CD4-positive, CD25-positive, alpha-beta regulatory T cell (primary cell): ENCODE results near the gene PTPRT. TPM values are rescaled to one million over a fixed set of nuclear protein-coding genes. Genes with fewer than 3 reads are reported as not detected.

Source experiments
- ATAC-seq, 2 donors: fragments of 150-1000 bp; cut with Tn5 transposase; one replicate each; pipeline ENCODE4 v1.10.0; 2021; ENCODE audit warnings: low read depth in 2 of 2, moderate number of reproducible peaks in 2 of 2, moderate library complexity in 1 of 2
- DNase-seq, 3 donors: peaks; one replicate each; pipeline versions ENCODE4 v3.0.0 to v3.0.0-alpha.2; 2012 to 2022; ENCODE audit warnings: mixed read lengths in 1 of 3
- H3K27ac ChIP-seq: one replicate; pipeline ENCODE4 v1.7.0; 2013; ENCODE audit warnings: mild to moderate bottlenecking, low read length; ENCODE audit not compliant: insufficient read depth, poor library complexity, severe bottlenecking
- H3K27me3 ChIP-seq: one replicate; pipeline ENCODE4 v1.7.0; 2013; ENCODE audit warnings: low read length; ENCODE audit not compliant: control insufficient read depth, insufficient read depth
- H3K36me3 ChIP-seq: one replicate; pipeline ENCODE4 v1.7.0; 2013; ENCODE audit warnings: mild to moderate bottlenecking, low read length, moderate library complexity; ENCODE audit not compliant: control insufficient read depth, insufficient read depth
- H3K4me1 ChIP-seq: 2 replicates; pipeline ENCODE4 v1.7.0; 2013; ENCODE audit warnings: mild to moderate bottlenecking, low read length; ENCODE audit not compliant: insufficient read depth, control insufficient read depth, poor library complexity, severe bottlenecking
- H3K4me3 ChIP-seq: one replicate; pipeline ENCODE4 v1.7.0; 2013; ENCODE audit warnings: low read depth, mild to moderate bottlenecking, low read length, moderate library complexity
- H3K9me3 ChIP-seq, 2 experiments: 1 replicate in 1 of 2; 2 replicates in 1 of 2; pipeline ENCODE4 v1.7.0; 2013; ENCODE audit warnings: low read length in 2 of 2, mild to moderate bottlenecking in 1 of 2, moderate library complexity in 1 of 2; ENCODE audit not compliant: control insufficient read depth in 2 of 2
- H3K27ac Mint-ChIP-seq, 3 donors: one replicate each; pipeline ENCODE4 v1.8.0; 2020 to 2022; ENCODE audit warnings: mild to moderate bottlenecking in 3 of 3, mixed read lengths in 3 of 3, moderate library complexity in 2 of 3
- H3K27me3 Mint-ChIP-seq: one replicate; pipeline ENCODE4 v1.8.0; 2022; ENCODE audit warnings: mild to moderate bottlenecking, mixed read lengths
- H3K36me3 Mint-ChIP-seq: one replicate; pipeline ENCODE4 v1.8.0; 2020; ENCODE audit warnings: mixed read lengths
- H3K4me1 Mint-ChIP-seq, 4 donors: one replicate each; pipeline ENCODE4 v1.8.0; 2020 to 2022; ENCODE audit warnings: mixed read lengths in 4 of 4, mild to moderate bottlenecking in 1 of 4
- H3K4me3 Mint-ChIP-seq, 4 donors: one replicate each; pipeline ENCODE4 v1.8.0; 2020 to 2022; ENCODE audit warnings: mild to moderate bottlenecking in 4 of 4, mixed read lengths in 4 of 4, moderate library complexity in 3 of 4
- H3K9me3 Mint-ChIP-seq, 7 donors: one replicate each; pipeline ENCODE4 v1.8.0; 2020 to 2022; ENCODE audit warnings: mixed read lengths in 7 of 7, mild to moderate bottlenecking in 3 of 7, moderate library complexity in 2 of 7
- polyA plus RNA-seq, 4 donors: library from polyadenylated mRNA; unstranded; fragments of 300-500 nt; fragmentation: Illumina TruSeq; gene quantifications; one replicate each; pipeline ENCODE4 v1.2.3, GENCODE V29; 2021
- total RNA-seq: library from RNA; stranded (reverse); gene quantifications from one replicate; pipeline ENCODE4 v1.2.3, GENCODE V29; 2022

Gene PTPRT
- total and polyA plus RNA-seq, 5 donors from 2014 or later, result not detected

- no peak overlapping the region for H3K27ac ChIP-seq
- DNase-seq (no peak), ATAC-seq (no peak)
- Mint-ChIP-seq H3K9me3 (peaks cover 0 to 4% (median 0%) of the 10 kb centered on the region in 7 donors), H3K4me3 (no peak overlapping the region), H3K27ac (no peak overlapping the region), H3K27me3 (no peaks in the 10 kb centered on the region), H3K36me3 (no peaks in the 10 kb centered on the region), H3K4me1 (no peaks in the 10 kb centered on the region)
- H3K9me3 ChIP-seq, result no peaks in the 10 kb centered on the region
- no peaks in the 10 kb centered on the region for H3K4me1 ChIP-seq
- no peaks in the 10 kb centered on the region for H3K36me3 ChIP-seq
- no peak overlapping the region for H3K4me3 ChIP-seq
- H3K27me3 ChIP-seq, result no peaks in the 10 kb centered on the region
These were observed 1094.5 kb downstream of the PTPRT start for GRCh38 chr20:42095221-42095620.

DNA sequence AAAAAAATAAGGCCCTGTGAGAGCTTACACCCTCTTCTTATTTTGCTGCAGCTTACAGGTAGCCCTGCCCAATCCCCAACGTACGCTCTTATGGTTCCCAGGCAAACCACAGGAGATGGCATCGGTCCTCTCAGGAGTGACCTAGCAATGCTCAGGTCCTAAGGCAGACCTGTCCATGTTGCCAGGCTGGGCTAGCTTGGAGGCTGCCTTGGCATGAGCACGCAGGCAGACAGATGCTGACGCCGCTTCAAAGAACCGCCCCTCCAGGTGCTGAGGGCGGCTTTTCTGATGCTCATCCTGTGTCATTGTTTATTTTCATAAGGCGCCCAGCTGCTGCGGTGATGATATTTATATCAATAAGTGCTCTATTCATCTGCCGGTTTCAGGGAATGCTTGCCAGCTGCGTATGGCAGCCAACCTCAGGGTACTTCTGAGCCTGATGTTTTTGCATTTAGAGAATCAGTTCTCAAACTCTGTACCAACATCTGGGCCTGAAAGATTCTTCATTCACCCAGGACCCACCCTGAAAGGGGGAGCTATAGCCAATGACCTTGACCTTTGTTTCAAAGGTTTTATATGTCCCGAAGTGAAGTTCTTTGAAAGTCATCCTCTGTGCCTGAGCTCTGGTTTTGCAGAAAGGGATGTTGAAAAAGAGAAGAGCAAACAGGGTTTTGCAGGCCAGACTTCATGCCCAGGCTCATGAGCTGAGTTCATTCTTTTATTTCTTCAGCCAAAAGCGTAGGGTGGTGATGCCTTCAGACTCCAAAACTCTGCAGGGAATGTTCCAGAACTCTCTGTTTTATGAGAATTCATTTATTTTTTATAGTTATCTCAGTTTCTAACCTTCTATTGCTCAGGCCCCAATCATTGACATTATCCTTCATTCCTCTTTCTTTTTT, 1095.9 kb downstream of the PTPRT start:
- peaks cover 0 to 4% (median 0%) of the 10 kb centered on the region in 7 donors for H3K9me3 Mint-ChIP-seq
- H3K36me3 Mint-ChIP-seq, result no peaks in the 10 kb centered on the region
- no peaks in the 10 kb centered on the region for H3K36me3 ChIP-seq
- ATAC-seq (no peak), DNase-seq (no peak)
- H3K4me1 ChIP-seq, result no peaks in the 10 kb centered on the region
- no peaks in the 10 kb centered on the region for H3K27me3 ChIP-seq
- no peaks in the 10 kb centered on the region for H3K9me3 ChIP-seq
- no peak overlapping the region for H3K27ac Mint-ChIP-seq
- H3K4me3 Mint-ChIP-seq, result peak overlapping the region in 1 of 4 donors; percentile 61
- no peak overlapping the region for H3K27ac ChIP-seq
- H3K4me3 ChIP-seq, result no peak overlapping the region
- H3K4me1 Mint-ChIP-seq, result no peaks in the 10 kb centered on the region
- H3K27me3 Mint-ChIP-seq, result no peaks in the 10 kb centered on the region

- Histone ChIP-seq H3K27me3 (no peaks in the 10 kb centered on the region), H3K9me3 (no peaks in the 10 kb centered on the region), H3K4me1 (no peaks in the 10 kb centered on the region), H3K36me3 (no peaks in the 10 kb centered on the region), H3K27ac (no peak overlapping the region), H3K4me3 (no peak overlapping the region)
- no peaks in the 10 kb centered on the region for H3K36me3 Mint-ChIP-seq
- H3K4me3 Mint-ChIP-seq, result no peak overlapping the region
- H3K4me1 Mint-ChIP-seq, result no peaks in the 10 kb centered on the region
- no peaks in the 10 kb centered on the region for H3K27me3 Mint-ChIP-seq
- peaks cover 0 to 4% (median 0%) of the 10 kb centered on the region in 7 donors for H3K9me3 Mint-ChIP-seq
- no peak for DNase-seq
- H3K27ac Mint-ChIP-seq, result no peak overlapping the region
- no peak for ATAC-seq
These were observed 1096.7 kb downstream of the PTPRT start for GRCh38 chr20:42093041-42093440.

GRCh38 chr20:42085366-42085765, 1104.3 kb downstream of the PTPRT start:
- Histone ChIP-seq H3K4me3 (no peak overlapping the region), H3K27ac (no peak overlapping the region), H3K27me3 (no peaks in the 10 kb centered on the region), H3K4me1 (no peaks in the 10 kb centered on the region), H3K9me3 (no peaks in the 10 kb centered on the region), H3K36me3 (no peaks in the 10 kb centered on the region)
- H3K27ac Mint-ChIP-seq, result no peak overlapping the region
- no peaks in the 10 kb centered on the region for H3K36me3 Mint-ChIP-seq
- H3K9me3 Mint-ChIP-seq, result peaks cover 0 to 4% (median 1%) of the 10 kb centered on the region in 7 donors
- H3K4me1 Mint-ChIP-seq, result no peaks in the 10 kb centered on the region
- DNase-seq (no peak), ATAC-seq (no peak)
- H3K4me3 Mint-ChIP-seq, result no peak overlapping the region
- peaks cover 8% of the 10 kb centered on the region for H3K27me3 Mint-ChIP-seq

DNA sequence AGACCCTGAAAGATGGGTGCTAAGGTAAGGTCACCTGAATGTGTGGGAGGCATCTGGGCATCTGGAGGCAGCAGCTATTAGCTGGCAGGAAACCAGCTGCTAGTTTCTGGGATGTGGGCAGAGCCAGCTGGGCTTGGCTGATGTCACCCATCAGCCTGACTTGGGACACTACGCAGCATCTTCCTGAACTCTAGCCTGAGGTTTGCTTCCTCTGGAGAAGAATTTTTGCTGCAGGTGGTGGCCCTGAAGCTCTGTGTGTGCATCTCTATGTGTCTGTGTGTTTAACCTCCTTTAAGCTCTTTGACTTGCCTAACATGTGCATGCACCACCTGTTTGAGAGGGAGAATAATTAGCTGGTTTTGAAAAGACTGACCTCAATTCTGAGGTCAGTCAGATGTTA, 1106.4 kb downstream of the PTPRT start:
- DNase-seq (no peak), ATAC-seq (no peak)
- no peak overlapping the region for H3K27ac Mint-ChIP-seq
- no peaks in the 10 kb centered on the region for H3K4me1 ChIP-seq
- H3K9me3 ChIP-seq, result no peaks in the 10 kb centered on the region
- H3K36me3 Mint-ChIP-seq, result no peaks in the 10 kb centered on the region
- H3K9me3 Mint-ChIP-seq, result peaks cover 0 to 4% (median 1%) of the 10 kb centered on the region in 7 donors
- H3K4me3 ChIP-seq, result no peak overlapping the region
- H3K4me1 Mint-ChIP-seq, result no peaks in the 10 kb centered on the region
- peaks cover 8% of the 10 kb centered on the region for H3K27me3 Mint-ChIP-seq
- H3K36me3 ChIP-seq, result no peaks in the 10 kb centered on the region
- no peak overlapping the region for H3K27ac ChIP-seq
- no peaks in the 10 kb centered on the region for H3K27me3 ChIP-seq
- H3K4me3 Mint-ChIP-seq, result no peak overlapping the region

- Mint-ChIP-seq H3K9me3 (peaks cover 0 to 4% (median 1%) of the 10 kb centered on the region in 7 donors), H3K27me3 (peaks cover 8% of the 10 kb centered on the region), H3K36me3 (no peaks in the 10 kb centered on the region), H3K4me1 (no peaks in the 10 kb centered on the region), H3K4me3 (no peak overlapping the region), H3K27ac (no peak overlapping the region)
- H3K36me3 ChIP-seq, result no peaks in the 10 kb centered on the region
- DNase-seq (no peak), ATAC-seq (no peak)
- no peaks in the 10 kb centered on the region for H3K4me1 ChIP-seq
- no peak overlapping the region for H3K4me3 ChIP-seq
- no peak overlapping the region for H3K27ac ChIP-seq
- no peaks in the 10 kb centered on the region for H3K9me3 ChIP-seq
- H3K27me3 ChIP-seq, result no peaks in the 10 kb centered on the region
These were observed 1107.1 kb downstream of the PTPRT start for GRCh38 chr20:42082611-42083010.

- H3K27ac ChIP-seq, result no peak overlapping the region
- DNase-seq (no peak), ATAC-seq (no peak)
- H3K9me3 ChIP-seq, result no peaks in the 10 kb centered on the region
- no peaks in the 10 kb centered on the region for H3K36me3 Mint-ChIP-seq
- no peak overlapping the region for H3K4me3 ChIP-seq
- H3K27me3 Mint-ChIP-seq, result peaks cover 8% of the 10 kb centered on the region
- H3K4me1 ChIP-seq, result no peaks in the 10 kb centered on the region
- H3K36me3 ChIP-seq, result no peaks in the 10 kb centered on the region
- peaks cover 0 to 8% (median 1%) of the 10 kb centered on the region in 7 donors for H3K9me3 Mint-ChIP-seq
- H3K4me1 Mint-ChIP-seq, result no peaks in the 10 kb centered on the region
- no peaks in the 10 kb centered on the region for H3K27me3 ChIP-seq
- H3K4me3 Mint-ChIP-seq, result no peak overlapping the region
- H3K27ac Mint-ChIP-seq, result no peak overlapping the region
These were observed 1108.8 kb downstream of the PTPRT start for GRCh38 chr20:42080956-42081355.

- Mint-ChIP-seq H3K9me3 (peaks cover 0 to 6% (median 1%) of the 10 kb centered on the region in 7 donors), H3K4me3 (no peak overlapping the region), H3K27ac (no peak overlapping the region), H3K4me1 (no peaks in the 10 kb centered on the region), H3K36me3 (no peaks in the 10 kb centered on the region), H3K27me3 (no peaks in the 10 kb centered on the region)
- H3K4me3 ChIP-seq, result no peak overlapping the region
- H3K27me3 ChIP-seq, result no peaks in the 10 kb centered on the region
- DNase-seq, result no peak
- H3K9me3 ChIP-seq, result no peaks in the 10 kb centered on the region
- H3K36me3 ChIP-seq, result no peaks in the 10 kb centered on the region
- ATAC-seq, result no peak
- no peak overlapping the region for H3K27ac ChIP-seq
- no peaks in the 10 kb centered on the region for H3K4me1 ChIP-seq
These were observed 1114.8 kb downstream of the PTPRT start for GRCh38 chr20:42074944-42075343.
